HuH-7.5 (cell line): Measurements from ENCODE around the gene RNF220.
A peak's percentile ranks its signal among the peaks of the same experiment; 100 is the strongest.
"Not testable (repeated sequence)": the region's sequence is repeated elsewhere in the genome, so short reads cannot be mapped to it uniquely, and the experiment has no call there.

Experiments
- DNase-seq: peaks from one replicate; pipeline ENCODE4 v3.0.0; 2011; ENCODE audit warnings: low spot score

The RNF220 gene

DNA sequence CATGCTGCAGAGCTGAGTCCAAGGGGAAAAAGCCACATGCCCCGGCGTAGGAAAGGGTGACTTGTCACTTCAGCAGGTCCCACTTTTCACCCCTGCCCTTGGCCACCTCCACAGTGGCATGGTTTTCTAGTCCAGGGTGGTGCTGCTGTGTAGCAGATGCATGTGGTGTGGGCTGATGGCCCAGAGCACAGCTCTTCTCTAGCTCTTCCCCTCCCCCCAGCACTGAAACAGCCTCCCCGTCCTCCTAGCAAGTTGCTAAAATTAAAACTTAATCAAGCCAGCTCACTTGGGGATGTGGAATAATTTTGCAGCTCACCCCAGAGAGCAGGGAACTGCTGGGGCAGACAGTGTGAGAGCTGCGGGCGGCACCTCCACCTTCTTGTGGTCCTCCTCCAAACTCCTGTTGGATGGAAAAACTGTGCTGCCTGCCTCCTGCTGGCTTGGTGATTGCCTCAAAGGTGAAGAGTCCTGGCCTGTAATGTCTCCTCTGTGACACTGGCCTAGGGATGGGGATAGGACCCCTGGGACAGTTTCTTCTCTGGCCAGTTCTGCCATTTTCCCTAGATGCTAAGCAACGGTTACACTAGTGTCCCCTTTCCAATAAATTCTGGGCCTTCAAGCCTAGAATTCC lies 91.6 kb downstream of the RNF220 start:
- no peak for DNase-seq

- no peak for DNase-seq
These were observed 92.5 kb downstream of the RNF220 start for GRCh38 chr1:44497422-44498170.

DNA sequence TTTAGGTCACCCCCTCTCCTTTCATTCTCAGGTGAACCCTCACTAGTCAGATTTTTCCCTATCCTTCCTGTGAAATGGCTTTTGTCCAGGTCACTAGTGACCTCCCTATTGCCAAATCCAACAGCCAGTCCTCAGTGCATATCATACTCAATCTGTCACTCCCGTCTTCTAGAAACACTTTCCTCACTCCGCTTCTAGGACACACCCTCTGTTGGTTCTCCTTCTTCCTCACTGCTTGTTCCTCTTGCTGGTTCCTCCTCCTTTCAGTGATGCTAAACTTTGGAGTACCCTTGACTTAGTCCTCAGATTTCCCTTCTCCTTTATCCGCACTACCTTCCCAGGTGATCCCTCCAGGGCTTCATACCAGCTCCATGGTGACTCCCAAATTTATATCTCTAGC lies 94.3 kb downstream of the RNF220 start:
- no peak for DNase-seq

- no peak for DNase-seq
These were observed 95.4 kb downstream of the RNF220 start for GRCh38 chr1:44500181-44501046.

GRCh38 chr1:44501047-44501890 lies 96.2 kb downstream of the RNF220 start:
- no peak for DNase-seq

GRCh38 chr1:44502823-44503222 lies 97.8 kb downstream of the RNF220 start:
- not testable (repeated sequence) for DNase-seq

GRCh38 chr1:44503625-44504024 lies 98.6 kb downstream of the RNF220 start:
- DNase-seq: no peak

GRCh38 chr1:44505210-44505993 lies 100.3 kb downstream of the RNF220 start:
- no peak for DNase-seq

GRCh38 chr1:44507490-44508396 lies 102.7 kb downstream of the RNF220 start:
- no peak for DNase-seq

GRCh38 chr1:44508397-44508745 lies 103.3 kb downstream of the RNF220 start:
- no peak for DNase-seq

DNA sequence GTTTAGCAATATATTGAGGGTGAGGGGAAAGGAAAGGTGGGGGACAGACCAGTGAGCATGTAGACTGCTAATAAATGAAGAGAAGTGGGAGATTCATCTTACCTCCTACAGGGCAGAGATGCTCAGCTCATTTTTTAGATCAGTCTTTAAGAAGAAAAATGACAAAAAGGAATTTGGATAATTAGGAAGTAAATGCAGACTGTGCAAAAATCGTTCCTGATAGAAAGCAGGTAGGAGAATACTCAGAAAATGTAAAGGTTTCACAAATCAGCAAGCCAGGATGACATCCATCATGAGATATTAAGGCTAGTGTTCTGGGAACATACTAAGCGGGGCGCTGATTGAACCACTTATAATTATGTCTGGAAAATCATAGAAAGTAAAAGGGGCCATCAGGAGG lies 106.3 kb downstream of the RNF220 start:
- DNase-seq: no peak

DNA sequence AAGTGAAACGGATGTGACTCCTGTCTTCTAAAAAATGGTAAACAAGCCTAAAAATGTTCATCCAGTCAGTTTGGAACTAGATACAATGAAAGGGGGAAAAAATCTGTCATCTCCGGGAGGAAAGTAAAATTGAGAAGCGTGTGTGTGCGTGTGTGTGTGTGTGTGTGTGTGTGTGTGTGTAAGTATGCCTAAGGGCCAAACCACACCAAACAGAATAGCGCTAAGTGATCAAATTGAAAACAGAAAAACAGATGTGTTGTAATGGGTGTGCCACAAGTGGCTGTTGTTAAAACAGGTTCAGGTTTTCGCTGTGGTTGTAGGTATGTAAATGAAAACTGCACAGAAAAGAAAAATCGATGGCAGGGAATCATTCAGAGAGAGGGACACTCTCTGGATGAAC lies 106.7 kb downstream of the RNF220 start:
- no peak for DNase-seq

DNA sequence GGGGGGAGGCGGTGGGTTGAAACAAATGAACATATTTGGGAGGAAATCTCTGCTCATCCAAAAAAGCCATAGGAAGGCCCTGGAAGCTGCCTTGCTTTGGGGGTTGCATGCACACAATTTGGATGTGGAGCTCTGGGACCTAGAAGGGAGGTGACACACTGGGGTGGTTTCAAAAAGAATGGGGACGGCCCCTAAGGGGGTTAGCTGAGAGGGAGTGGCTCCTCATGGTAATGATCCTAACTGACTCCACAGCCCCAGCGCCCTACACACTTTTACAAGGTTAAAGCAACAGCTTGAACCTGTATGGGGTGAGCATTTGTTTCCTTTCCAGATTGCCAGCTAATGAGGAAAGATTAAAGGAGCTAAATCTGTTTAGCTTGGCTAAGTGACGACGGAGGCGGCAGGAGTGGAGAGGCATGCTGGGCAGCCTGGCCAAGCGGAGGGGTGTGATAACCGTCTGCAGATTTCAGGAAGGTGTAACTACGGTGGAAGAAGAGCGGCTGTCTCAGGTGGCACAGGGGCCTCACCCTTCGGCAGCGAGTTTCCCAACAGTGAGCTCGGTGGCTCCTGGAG lies 107.3 kb downstream of the RNF220 start:
- DNase-seq: no peak

- no peak for DNase-seq
These were observed 108.1 kb downstream of the RNF220 start for GRCh38 chr1:44513111-44513510.

DNA sequence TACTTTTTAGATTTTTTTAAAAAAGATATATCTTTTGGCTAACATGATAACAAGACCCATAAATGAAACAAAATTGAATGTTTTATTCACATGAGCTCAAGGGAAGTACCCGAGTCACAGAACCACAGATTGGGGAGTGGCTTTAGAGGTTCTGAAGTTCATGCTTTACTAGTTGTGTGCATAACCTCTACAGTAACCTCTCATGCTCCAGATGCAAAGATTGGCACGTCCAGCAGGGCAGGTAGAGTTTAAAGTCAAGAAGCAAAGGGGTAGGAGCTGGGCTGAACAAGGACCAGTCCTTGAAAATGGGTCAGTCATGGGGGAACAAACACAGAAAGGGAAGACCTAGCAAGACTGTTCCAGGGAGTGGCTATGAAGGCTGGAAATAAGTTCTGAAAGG lies 109.6 kb downstream of the RNF220 start:
- peak; percentile 33 for DNase-seq

- no peak for DNase-seq
These were observed 110.4 kb downstream of the RNF220 start for GRCh38 chr1:44515416-44515815.

DNA sequence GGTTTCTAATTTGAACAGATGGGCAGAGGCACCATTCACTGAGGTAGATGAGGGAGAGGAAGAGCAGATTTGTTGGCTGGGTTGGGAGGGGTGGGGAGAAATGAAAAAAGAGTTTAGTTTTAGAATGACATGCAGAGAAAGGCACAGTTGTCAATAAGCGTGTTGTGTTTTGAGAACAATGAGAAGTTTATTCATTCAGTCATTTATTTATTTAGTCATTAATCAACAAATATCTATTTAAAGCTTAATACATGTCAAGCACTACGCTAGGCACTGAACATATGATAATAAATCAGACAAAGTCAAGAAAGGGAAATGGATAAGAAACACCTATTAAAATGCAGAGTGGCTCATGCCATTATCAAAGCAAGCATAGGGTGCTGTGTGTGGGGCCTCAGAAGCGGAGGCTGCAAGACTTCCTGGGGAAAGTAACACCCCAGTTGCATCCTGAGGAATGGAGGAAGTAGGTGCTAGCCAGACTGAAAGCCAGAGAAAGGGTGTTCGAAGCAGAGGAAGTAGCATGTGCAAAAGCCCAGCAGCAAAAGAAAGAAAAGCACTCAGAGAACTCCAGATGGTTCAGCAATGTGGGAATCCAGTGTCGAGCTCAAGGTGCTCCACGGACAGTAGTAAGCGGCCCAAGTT lies 114.1 kb downstream of the RNF220 start:
- DNase-seq: no peak

DNA sequence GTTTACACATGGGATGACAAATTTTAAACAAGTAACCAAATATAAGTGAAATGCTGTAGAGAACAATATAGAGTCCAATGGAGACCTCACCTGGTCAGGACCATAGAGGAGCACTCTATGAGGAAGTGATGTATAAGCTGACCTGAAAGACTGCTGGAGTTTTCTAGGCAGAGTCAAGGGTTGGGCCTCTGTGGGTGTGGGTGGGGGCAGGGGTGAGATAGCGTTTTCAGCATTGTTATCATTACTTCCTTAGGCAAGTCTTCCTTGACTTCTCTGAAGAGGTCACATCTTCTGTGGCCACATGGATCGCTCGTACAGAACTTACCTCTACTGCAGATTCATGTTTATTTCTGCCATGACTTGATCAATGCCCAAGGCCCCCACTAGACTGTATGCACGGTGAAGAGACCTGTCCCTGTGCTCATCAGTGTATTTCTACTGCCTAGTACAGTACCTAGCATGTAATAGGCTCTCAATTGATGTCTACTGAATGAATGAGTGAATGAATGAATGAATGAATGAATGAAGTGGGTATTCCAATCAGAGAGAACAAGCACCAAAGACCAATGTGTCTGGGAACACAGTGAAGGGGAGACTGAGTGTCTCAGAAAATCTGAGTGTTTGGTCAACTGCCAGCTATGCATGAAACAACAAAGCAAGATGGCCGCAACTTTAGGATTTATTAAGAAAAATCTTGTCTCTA lies 116.5 kb downstream of the RNF220 start:
- DNase-seq: no peak
